HuH-7 (cell line): ENCODE data around the gene C10orf120.
A peak's percentile ranks its signal among the peaks of the same experiment; 100 is the strongest.

ENCODE experiments used
- DNase-seq: peaks from one replicate; pipeline ENCODE4 v3.0.0; 2011; ENCODE audit warnings: low spot score

C10orf120 gene

DNA sequence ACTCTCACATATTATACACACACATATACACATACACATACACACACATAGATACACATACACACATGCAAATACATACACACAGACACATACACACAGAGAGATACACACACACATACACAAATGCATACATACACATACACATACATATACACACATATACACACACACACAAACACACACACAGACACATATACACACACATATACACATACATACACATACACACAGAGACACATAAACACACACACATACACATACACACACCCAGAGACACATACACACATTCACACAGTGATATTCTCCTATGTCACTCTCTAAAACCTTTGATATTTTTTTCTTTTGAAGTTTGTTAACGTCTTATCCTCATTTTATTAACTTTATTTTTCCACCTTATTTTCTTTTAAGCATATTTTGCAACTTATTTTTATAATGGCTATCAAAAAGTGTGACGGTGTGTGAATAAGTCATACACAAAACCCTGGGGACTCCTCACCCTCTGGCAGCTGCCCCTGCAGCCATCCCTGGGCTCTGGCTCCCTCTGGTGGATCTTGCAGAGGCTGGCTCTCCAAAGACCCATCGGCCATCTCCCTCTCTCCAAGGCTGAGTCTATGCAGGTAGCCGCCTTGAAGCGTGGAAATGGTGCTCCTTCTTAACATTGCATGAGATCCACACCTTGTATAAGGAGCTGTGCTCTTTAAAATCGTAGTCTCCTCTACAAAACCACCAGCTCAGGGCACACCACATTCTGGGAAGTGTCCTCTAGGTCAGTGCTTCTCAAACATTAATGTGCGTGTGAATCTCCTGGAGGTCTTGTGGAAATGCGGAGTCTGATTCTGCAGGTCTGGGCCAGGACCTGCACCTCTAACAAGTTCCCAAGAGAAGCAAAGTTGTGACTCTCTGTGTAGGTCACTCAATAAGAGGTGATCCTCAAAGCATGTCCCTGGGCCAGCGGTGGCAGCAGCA lies 4.1 kb upstream of the C10orf120 start:
- DNase-seq, result peak; percentile 82

DNA sequence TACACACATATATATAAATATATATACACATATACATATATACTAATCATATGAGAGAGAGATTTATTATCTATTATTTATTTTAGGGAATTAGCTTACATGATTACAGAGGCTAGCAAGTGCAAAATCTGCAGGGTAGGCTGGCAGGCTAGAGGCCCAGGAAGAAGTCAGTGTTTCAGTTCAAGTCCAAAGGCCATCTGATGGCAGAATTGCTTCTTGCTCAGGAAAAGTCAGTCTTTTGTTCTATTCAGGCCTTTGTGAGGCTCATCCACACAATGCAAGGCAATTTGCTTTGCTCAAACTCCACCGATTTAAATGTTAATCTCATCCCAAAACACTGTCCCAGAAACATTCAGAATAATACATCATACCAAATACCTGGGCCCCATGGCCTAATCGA lies 2.6 kb upstream of the C10orf120 start:
- no peak for DNase-seq

DNA sequence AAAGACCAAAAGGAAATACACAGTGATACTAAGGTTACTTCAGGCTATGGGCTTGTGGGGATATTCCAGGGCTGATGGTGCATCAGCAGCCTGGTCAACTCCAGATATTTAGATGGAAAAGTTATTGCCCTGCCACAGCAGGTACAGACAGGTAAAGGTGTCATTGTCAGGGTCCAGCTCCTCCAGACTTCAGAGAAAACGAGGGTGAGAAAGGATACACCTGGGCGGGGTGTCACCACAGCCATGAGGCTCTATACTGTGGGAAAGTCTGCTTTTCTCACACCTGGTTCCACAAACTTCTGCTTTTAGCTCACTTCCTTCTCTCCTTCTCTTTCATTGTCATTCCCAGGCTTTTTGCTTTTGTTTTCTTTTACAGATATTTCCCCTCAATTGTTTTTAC lies 2.0 kb upstream of the C10orf120 start:
- no peak for DNase-seq

DNA sequence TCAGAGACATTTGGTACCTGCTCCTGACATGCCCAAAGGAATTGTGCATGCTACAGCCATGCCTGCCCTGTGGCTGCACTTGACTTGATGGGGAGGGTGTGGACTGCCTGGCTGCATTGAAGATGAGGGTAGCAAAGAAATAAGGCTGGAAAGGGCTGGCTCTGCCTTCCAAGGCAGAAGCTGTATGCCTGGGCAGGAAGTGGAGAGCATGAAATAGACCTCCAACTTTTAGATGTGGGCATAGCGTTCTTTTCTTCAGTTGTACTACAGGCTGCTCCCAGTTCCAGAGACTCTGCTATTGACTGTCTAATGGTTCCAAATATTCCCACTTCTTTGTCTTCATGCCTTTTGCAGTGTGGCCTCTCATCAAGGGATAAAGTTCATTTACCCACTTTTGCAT lies 3.0 kb downstream of the C10orf120 start:
- DNase-seq, result no peak

DNA sequence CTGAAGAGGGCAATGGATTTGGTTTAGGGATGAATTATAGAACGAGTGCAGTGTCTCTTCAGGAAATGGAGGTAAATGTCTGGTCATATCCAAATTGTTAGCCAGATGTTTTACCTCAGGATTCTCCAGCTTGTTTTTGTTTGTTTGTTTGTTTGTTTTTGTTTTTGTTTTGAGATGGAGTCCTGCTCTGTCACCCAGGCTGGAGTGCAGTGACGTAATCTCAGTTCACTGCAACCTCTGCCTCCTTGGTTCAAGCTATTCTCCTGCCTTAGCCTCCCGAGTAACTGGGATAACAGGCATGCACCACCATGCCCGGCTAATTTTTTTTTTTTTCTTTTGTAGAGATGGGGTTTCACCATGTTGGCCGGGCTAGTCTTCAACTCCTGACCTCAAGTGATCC lies 6.9 kb downstream of the C10orf120 start:
- no peak for DNase-seq

DNA sequence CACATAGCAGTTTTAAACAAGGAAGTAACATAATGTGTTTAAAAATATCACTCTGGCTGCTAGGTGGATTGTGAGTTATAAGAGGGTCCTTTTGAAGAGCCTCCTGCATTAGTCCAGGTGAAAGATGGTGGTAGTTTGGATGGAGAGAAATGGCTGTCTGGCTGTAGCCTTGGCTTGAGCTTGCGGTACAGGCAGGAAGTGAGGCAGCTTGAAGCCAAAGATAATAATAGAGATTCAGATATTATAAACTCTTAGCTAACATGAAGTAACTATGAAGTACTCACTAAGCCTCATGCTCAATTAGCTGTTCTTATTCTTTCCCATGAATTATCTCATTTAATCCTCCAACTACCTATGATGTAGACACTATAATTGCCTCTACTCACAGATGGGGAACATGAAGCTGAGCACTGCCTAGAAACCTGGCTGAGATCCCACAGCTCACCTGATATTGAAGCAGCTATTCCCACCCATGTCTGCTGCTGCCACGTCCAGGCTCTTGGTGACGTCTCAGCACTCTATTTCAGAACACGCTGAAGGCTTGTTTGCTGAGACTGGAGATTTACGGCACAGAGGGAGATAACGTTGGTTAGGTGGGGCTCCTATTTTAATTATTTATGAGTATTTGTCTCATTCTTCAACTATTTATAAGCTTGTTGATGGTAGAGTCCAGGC lies 10.4 kb downstream of the C10orf120 start:
- no peak for DNase-seq

DNA sequence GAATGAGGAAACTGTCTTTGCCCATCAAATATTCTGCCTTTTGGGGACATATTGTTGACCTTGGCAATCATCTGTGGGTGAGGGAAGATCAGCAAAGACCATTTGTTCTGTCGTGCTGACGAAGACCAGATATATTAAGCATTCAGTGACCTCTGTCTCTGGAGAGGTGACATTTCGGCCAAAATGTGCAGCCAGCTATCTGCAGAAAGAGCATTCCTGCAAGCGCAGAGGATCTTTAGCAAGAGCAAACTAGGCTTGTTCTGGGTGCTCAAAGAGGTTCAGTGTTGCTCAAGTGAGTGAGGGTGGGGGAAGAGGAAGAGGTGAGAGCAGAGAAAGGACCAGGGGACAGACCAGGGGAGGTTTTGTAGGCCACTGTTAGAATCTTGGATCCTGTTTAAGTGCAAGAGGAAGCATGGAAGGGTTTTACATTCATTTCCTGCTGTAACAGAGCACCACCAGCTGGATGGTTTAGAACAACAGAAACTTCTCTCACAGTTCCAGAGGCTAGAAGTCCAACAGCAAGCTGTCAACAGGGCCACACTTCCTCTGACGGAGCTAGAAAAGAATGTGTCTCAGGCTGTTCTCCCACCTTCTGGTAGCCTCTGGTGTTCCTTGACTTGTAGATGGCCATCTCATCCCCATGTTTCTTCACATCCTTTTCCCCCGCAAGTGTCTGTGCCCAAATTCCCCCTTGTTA lies 11.2 kb downstream of the C10orf120 start:
- DNase-seq, result no peak

DNA sequence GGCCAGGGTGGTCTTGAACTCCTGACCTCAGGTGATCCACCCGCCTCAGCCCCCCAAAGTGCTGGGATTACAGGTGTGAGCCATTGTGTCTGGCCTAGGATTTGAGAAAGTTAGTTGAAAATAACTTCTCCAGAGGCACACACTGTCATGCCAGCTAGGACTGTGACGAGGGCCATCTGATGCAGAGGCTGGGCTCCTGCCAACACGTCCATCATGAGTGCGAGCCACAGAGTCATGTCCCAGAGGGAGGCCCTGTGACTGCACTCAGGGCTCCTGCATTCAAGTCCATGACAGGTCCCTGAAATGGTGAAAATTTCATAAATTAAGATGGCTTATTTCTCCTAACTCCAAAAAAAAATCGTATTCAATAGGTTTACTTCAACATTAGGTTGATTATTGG lies 17.1 kb downstream of the C10orf120 start:
- DNase-seq, result no peak

DNA sequence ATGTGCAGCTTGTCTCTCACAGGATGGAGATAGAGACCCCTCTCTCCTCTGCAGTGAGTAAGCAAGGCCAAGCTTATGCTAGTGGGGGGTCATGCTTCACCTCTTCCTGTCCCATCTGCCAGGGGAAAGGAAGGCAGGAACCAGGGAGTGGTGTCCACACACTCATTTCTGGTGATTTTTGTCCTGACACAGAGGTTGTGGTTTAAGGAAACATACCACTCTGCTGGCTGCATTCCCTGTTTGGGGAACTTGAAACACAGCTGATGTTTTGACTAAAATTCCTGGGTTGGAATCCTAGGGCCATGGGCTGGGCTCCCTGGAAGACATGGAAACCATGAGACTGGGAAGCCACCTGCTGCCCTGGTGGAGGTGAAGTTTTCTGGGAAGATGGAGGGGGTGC lies 21.4 kb downstream of the C10orf120 start:
- no peak for DNase-seq

DNA sequence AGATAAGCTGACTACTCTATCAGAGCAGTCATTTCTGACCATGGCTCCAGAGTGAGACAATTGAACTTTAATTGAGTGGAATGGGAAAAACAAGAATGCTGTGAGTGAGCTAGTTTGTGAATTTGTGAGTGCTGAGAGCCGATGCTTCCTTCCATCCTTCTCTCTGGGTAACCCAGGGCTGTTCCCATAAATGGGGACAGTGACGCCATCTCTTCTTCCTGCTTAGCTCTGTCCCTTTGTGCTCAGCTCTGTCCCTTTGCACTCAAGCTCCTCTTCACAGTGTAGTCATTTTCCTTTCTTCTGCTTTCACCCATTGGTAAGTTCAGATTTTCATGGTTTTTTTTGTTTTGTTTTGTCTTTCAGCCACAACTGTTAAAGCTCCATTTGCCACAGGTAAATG lies 24.4 kb downstream of the C10orf120 start:
- no peak for DNase-seq

DNA sequence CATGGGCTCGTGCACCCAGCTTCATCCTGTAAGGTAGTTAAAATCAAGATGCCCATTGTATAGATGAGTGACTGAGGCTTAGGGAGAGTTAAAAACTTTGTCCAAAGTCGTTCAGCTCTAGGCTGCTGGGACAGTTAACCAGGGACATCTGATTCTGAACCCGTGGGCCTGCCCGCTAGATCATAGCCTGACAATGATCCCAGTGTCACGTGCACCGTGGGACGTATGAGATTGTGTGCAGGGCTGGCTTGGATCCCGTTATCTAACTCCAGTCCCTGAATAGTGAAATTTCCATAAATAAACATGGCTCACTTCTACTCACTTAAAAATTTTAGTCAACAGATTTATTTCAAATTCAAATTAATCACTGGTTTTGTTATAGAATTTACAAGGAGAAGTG lies 24.9 kb downstream of the C10orf120 start:
- DNase-seq, result no peak

DNA sequence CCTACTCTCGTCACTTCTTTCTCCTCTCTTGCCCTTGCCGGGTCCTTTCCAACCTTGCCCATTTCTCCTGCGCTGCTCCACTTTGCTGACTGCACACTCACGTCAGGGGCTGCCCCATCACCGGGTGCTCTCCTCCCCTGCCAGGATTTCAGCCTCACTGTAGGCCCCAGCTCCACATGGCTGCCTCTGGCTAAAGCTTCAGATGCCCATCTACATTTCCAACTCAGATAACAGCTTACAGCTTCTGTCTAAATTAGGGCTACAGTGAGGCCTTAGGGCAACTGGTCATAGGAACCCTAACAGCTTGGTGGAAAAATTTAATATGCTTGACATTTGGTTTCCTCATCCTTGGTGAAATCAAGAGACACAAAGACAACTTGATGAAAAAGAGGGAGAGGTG lies 25.9 kb downstream of the C10orf120 start:
- DNase-seq, result no peak

DNA sequence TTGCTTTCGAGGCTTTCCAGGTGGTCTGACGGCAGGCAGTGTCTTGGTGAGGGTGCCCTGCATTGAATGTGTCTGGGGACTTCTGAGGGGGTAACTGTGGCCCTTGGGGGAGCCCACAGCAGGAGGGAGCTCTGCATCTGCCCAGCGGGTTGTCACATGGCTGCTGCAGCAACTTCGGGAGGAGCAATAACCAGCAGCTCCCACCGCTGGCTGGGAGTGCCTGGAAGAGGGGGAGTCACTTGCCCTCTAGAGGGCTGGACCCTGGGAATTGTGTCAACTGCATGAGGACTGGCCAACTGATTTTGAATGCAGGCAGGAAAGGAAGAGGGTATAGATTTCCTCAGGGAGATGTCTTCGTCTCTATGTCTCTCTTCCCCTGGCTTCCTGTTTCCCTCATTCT lies 26.4 kb downstream of the C10orf120 start:
- no peak for DNase-seq

DNA sequence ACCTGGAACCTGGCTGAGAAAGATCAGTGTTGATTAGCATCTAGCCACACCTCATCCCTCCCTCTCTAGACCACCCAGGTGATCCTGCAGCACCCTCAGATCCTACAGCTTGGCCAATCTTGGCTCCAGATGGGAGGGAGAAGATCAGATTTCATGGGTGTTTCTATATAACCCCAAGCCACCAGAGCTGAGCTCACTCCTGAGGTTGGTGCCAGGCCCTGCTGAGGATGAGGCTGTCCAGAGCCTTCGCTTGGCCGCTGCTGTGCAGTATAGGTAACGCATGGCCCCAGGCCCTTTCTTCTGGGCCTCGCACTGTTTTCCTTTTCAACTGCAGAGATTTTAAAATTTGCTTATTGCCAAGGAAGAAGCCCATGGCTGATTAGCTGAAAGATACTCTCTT lies 27.0 kb downstream of the C10orf120 start:
- DNase-seq, result no peak

DNA sequence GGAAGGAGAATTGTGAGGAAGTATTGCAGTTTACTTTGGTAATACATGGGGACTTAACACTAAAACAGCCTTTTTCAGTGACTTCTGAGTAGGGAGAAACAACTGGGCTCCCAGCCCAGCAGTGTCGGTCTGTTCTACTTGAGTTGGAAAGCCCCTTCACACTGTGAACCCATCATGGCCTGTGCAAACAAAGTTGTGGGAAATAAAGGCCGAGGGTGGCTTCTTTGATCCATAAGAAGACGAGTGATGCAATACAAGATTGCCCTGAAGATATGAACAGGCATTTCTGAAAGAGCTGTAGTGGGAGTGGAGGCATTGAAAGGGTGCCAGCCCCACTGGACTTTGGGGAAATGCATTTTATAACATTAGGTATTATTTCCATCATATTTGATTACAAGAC lies 28.3 kb downstream of the C10orf120 start:
- no peak for DNase-seq

DNA sequence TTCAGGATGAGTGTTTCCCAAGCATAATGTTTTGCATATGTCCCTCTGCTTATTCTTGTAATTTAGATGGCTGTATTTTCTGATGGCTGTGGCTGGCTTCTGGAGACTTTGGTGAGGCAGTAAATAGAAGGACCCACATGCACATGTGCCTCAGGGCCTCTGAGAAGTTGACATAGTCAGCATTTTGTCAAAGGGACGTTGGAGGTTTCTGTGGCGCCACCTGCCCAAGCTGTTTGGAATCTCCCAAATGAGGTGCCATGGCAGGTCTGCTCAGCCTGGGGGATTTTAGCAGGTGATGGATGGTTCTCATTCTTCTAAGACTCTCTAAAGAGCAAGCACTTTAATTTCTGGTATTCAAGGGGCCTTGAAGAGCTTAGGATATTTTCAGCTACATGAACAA lies 29.8 kb downstream of the C10orf120 start:
- DNase-seq, result no peak

DNA sequence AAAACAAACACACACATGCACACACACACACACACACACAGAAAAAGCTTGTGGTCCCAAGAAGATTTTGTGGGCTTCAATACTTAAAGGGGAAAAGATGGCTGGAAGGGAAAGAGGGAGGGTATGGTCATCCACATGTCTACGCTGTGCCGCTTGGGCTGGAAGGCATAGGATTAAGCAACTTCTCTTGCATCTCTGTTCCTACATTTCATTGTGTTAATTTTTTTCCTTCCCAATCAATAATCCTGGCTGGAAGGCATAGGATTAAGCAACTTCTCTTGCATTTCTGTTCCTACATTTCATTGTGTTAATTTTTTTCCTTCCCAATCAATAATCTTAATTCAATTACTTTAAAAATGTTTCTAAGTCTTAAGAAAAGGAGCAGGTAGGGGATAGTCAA lies 30.6 kb downstream of the C10orf120 start:
- no peak for DNase-seq

DNA sequence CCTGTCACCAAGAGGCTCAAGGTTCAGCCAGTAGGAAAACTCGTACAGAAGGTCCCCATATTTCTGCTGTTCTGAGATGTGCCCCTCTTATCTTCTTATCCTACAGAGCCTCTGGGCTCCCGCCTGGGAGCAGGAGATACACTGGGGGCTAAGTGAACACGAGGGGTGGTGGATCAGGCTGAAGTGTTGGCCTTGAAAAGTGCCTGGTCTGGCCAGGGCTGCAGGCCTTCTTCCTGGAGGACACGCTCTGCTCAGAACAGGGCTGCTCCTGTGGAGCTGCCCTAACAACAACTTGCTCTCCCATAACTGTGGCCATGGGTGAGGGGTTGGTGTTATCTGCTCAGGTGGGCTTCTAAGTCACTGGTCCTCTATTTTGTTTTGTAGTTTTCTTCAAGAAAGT lies 33.7 kb downstream of the C10orf120 start:
- no peak for DNase-seq

DNA sequence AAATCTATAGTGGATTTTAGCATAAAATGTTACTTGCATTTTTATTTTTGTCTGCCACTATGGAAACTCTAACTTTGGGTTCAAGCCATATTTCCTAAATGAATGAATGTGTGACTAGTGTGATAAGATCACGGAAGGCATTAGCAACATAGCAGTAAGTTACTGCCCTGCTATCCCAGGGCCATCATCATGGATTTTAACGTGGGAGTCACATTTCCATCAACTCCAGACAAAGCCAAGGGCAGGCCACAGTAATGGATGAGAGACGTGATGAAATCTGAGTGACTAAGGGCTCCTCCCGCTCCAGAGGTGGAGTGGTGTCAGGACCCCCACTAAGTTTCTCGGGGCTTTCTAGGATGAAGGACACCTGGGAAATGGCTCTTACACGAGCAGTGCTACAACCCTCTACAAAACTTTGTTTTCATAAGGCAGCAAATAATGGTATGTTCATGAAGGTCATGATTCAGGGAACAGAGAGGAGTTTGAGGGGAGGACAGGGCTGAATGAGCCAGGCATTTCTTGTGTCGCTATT lies 34.3 kb downstream of the C10orf120 start:
- no peak for DNase-seq

DNA sequence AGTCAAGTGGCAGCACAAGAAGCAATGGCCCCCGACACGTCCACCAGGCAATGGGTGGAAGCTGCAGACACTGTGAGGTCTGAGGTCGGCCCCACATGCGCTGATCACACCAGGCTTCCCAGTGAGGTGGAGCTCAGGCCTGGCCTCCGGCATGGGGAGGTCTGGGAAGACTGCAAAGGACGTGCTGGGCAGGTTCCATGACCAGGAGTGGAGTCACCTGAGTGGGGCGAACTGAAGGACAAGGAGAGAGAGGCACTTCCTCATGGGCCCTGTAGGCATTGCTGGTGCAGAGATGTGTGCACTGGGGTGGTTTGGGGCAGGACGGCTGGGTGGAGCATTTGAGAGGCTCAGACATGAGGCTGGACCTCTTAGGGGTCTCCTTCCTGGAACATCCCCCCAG lies 35.1 kb downstream of the C10orf120 start:
- no peak for DNase-seq

DNA sequence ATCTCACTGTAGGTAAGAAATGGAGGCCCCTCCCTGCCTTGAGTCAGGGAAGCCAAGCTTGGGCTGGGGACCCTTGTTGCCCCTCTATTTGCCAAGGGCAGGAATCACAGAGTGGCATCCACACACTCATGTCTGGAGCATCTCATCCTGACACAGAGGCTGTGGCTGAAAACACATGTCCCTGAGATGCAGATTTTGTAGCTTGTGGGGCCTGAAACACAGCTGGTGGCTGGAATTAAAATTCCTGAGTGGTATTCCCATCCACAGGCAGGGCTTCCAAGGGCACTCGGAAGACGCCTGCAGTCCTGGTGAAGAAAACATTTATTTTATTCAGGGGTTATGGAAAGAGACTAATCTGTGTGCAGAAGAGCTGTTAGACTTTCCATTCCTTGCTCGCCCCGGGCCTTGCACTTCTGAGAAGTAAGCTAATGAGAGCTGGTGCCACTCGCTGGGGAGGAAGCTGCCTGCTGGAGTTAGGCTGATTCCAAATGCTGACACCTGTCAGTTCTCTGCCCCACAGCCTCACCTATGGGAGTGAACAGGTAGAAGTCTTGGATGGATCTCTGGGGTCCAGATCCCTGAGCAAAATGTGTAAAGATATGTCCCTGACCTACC lies 36.0 kb downstream of the C10orf120 start:
- no peak for DNase-seq

DNA sequence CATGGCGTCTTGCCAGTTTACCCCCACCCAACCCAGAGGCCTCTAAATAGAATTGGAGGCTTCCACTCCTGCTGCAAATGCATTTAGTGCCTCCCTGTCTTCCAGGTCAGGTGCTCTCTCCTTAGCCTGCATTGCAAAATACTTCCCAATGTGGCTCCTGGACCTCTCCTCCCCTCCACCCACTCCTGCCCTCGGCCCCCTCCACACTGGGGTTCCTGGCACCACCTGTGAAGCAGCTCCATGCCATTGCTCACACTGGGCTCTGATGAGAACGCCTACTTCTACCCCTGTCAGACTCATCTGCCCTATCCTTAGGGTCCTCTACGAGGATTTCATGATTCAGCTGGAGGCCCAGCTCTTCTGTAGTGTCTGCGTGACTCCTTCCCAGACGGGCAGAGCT lies 37.4 kb downstream of the C10orf120 start:
- no peak for DNase-seq
